Fibroblast of lung (primary cell): ENCODE data around the gene MYLK. TPM values are rescaled to one million over a fixed set of nuclear protein-coding genes. Genes with fewer than 3 reads are reported as not detected.
A peak's percentile ranks its signal among the peaks of the same experiment; 100 is the strongest.

Source experiments
- DNase-seq, 2 donors: peaks; one replicate each; pipeline versions ENCODE4 v3.0.0 to v3.0.0-alpha.2; 2010; ENCODE audit warnings: low read depth in 2 of 2
- H2AFZ ChIP-seq: 2 replicates; pipeline ENCODE4 v1.5.1; 2012; ENCODE audit warnings: low read length, control low read depth, inconsistent platforms
- H3K27ac ChIP-seq: 2 replicates; pipeline ENCODE4 v1.5.1; 2011; ENCODE audit warnings: low read length, control low read depth; ENCODE audit not compliant: insufficient read depth
- H3K27me3 ChIP-seq: 2 replicates; pipeline ENCODE4 v1.5.1; 2011; ENCODE audit warnings: mild to moderate bottlenecking, low read length; ENCODE audit not compliant: control insufficient read depth, insufficient read depth
- H3K36me3 ChIP-seq: 2 replicates; pipeline ENCODE4 v1.5.1; 2011; ENCODE audit warnings: low read length; ENCODE audit not compliant: control insufficient read depth, insufficient read depth
- H3K4me1 ChIP-seq: 2 replicates; pipeline ENCODE4 v1.5.1; 2011; ENCODE audit warnings: low read length; ENCODE audit not compliant: control insufficient read depth, insufficient read depth; ENCODE audit errors: extremely low read depth
- H3K4me2 ChIP-seq: 2 replicates; pipeline ENCODE4 v1.5.1; 2011; ENCODE audit warnings: low read length, control low read depth; ENCODE audit not compliant: insufficient read depth; ENCODE audit errors: extremely low read depth
- H3K4me3 ChIP-seq, 4 experiments: fragments of 200-600 bp in 1 of 4; sonication (generic) in 1 of 4; replicated peaks in 1 of 4; 2 replicates each; pipeline ENCODE4 v1.5.1; 2011 to 2016; ENCODE audit warnings: low read length in 4 of 4, low read depth in 3 of 4, mild to moderate bottlenecking in 3 of 4, control low read depth in 2 of 4, inconsistent platforms in 1 of 4, mixed read lengths in 1 of 4; ENCODE audit not compliant: insufficient read depth in 1 of 4; ENCODE audit errors: control extremely low read depth in 1 of 4
- H3K79me2 ChIP-seq: 2 replicates; pipeline ENCODE4 v1.5.1; 2012; ENCODE audit warnings: mild to moderate bottlenecking, low read length, inconsistent platforms; ENCODE audit not compliant: control insufficient read depth, insufficient read depth
- H3K9ac ChIP-seq: 2 replicates; pipeline ENCODE4 v1.5.1; 2011; ENCODE audit warnings: mild to moderate bottlenecking, low read length, control low read depth; ENCODE audit not compliant: insufficient read depth
- H3K9me3 ChIP-seq: 2 replicates; pipeline ENCODE4 v1.5.1; 2012; ENCODE audit warnings: low read depth, low read length; ENCODE audit not compliant: control insufficient read depth, insufficient read depth
- H4K20me1 ChIP-seq: 2 replicates; pipeline ENCODE4 v1.5.1; 2011; ENCODE audit warnings: low read length; ENCODE audit not compliant: control insufficient read depth, insufficient read depth; ENCODE audit errors: extremely low read depth
- CTCF ChIP-seq, 2 donors: IDR thresholded peaks in 1 of 2; conservative IDR thresholded peaks in 1 of 2; 1 replicate in 1 of 2; 2 replicates in 1 of 2; pipeline ENCODE4 v1.5.1; 2011 to 2012; ENCODE audit warnings: low read length in 2 of 2, control low read depth in 1 of 2, inconsistent platforms in 1 of 2, low read depth in 1 of 2, mild to moderate bottlenecking in 1 of 2
- EZH2 ChIP-seq: IDR thresholded peaks from 2 replicates; pipeline ENCODE4 v1.5.1; 2012; ENCODE audit warnings: low read length, control low read depth, mild to moderate bottlenecking; ENCODE audit errors: missing control alignments
- polyA plus RNA-seq, 2 donors: library from polyadenylated mRNA; depleted of rRNA in 1 of 2; stranded (reverse) in 1 of 2; unstranded in 1 of 2; fragments of >200 nt; gene quantifications; 2 replicates each; pipeline ENCODE4 v1.2.1, GENCODE V29; 2011 to 2012; ENCODE audit warnings: missing spikeins in 1 of 2
- total RNA-seq: library from RNA; depleted of rRNA; stranded (reverse); fragments of >200 nt; gene quantifications from 2 replicates; pipeline ENCODE4 v1.2.1, GENCODE V29; 2014

MYLK gene
- total and polyA plus RNA-seq, 2 donors (not counting 1 experiment from before 2014, with no cell fraction given) = 918 to 941 TPM

GRCh38 chr3:123795471-123796251 lies 88.5 kb downstream of the MYLK start:
- Histone ChIP-seq H2AFZ (no peak overlapping the region), H3K9me3 (no peaks in the 10 kb centered on the region), H3K27ac (no peak overlapping the region), H3K9ac (no peak overlapping the region), H3K4me3 (peak overlapping the region in 1 of 4 experiments; percentile 25), H3K36me3 (peaks cover 6% of the 10 kb centered on the region), H3K4me1 (peaks cover 15% of the 10 kb centered on the region), H3K27me3 (no peaks in the 10 kb centered on the region), H4K20me1 (no peaks in the 10 kb centered on the region), H3K4me2 (no peak overlapping the region), H3K79me2 (peaks cover 7% of the 10 kb centered on the region)
- no peak for TF ChIP-seq EZH2
- TF ChIP-seq CTCF (conservative IDR thresholded peaks at IDR 0.05 in 1 of 2, IDR thresholded peaks at IDR 0.05 in 1 of 2; ENCODE audit: low read depth in 1 of 2, low read length in 2 of 2) = no peak
- DNase-seq = no peak

GRCh38 chr3:123793425-123793824 lies 90.7 kb downstream of the MYLK start:
- peaks cover 6% of the 10 kb centered on the region for H3K79me2 ChIP-seq
- H2AFZ ChIP-seq = no peak overlapping the region
- no peak overlapping the region for H3K4me2 ChIP-seq
- peaks cover 15% of the 10 kb centered on the region for H3K4me1 ChIP-seq
- H3K4me3 ChIP-seq = no peak overlapping the region
- H3K36me3 ChIP-seq = peaks cover 11% of the 10 kb centered on the region
- no peaks in the 10 kb centered on the region for H4K20me1 ChIP-seq
- no peak for TF ChIP-seq CTCF (conservative IDR thresholded peaks at IDR 0.05 in 1 of 2, IDR thresholded peaks at IDR 0.05 in 1 of 2; ENCODE audit: low read depth in 1 of 2, low read length in 2 of 2)
- no peak for TF ChIP-seq EZH2
- H3K9me3 ChIP-seq = no peaks in the 10 kb centered on the region
- H3K27ac ChIP-seq = no peak overlapping the region
- no peak for DNase-seq
- H3K27me3 ChIP-seq = no peaks in the 10 kb centered on the region
- no peak overlapping the region for H3K9ac ChIP-seq

GRCh38 chr3:123792473-123793201 lies 91.5 kb downstream of the MYLK start:
- Histone ChIP-seq H3K9ac (no peak overlapping the region), H3K4me2 (no peak overlapping the region), H4K20me1 (no peaks in the 10 kb centered on the region), H3K36me3 (peaks cover 12% of the 10 kb centered on the region), H3K27ac (no peak overlapping the region), H3K79me2 (peaks cover 3% of the 10 kb centered on the region), H3K4me1 (peaks cover 12% of the 10 kb centered on the region), H2AFZ (no peak overlapping the region), H3K27me3 (no peaks in the 10 kb centered on the region), H3K4me3 (no peak overlapping the region), H3K9me3 (no peaks in the 10 kb centered on the region)
- peak; percentile 35 to 69 for DNase-seq
- TF ChIP-seq CTCF (conservative IDR thresholded peaks at IDR 0.05 in 1 of 2, IDR thresholded peaks at IDR 0.05 in 1 of 2; ENCODE audit: low read depth in 1 of 2, low read length in 2 of 2) = no peak
- no peak for TF ChIP-seq EZH2
